ENCODE data around the gene CRYBG2. TPM values are rescaled to one million over a fixed set of nuclear protein-coding genes. Genes with fewer than 3 reads are reported as not detected.

Gene CRYBG2
- total RNA-seq, 6 experiments from 2014 or later: not detected

DNA sequence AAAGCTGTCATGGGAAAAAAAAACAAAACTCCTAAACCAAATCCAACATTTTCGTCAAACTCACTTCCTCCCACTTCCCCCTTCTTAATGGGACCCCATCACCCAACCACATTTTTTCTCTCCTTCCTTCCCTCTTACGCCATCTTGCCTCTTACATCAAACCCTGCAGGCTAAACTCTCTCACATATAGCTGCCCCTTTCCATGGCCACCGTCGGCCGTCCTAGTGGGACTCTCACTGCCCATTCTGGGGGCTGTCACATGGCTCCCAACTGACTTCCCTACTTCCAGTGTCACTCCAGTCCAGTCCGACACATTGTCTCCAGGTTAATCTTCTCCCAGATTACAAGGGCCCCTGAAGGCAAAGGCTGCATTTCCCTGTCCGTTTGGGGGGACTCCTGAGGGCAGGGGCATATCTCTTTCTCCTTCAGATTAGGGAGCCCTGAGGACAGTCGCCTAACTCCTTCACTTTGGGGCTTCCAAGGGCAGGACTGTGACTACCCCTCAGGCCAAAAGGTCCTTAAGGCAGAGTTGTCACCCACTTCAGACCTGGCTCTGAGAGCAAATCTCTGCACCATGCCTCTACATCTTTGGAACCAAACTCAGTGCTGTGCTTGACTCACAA is 48.2 kb downstream of the CRYBG2 start:
- no peaks in the 10 kb centered on the region for H3K9me3 Mint-ChIP-seq
- no peaks in the 10 kb centered on the region for H3K36me3 Mint-ChIP-seq (ENCODE audit: low read depth)
- H3K4me1 Mint-ChIP-seq (ENCODE audit: low read depth): peaks cover 34% of the 10 kb centered on the region
- no peak for DNase-seq
- peak overlapping the region; percentile 95 for H3K27ac Mint-ChIP-seq
- no peak for TF ChIP-seq CTCF (IDR thresholded peaks at IDR 0.05)
- peak overlapping the region; percentile 95 for H3K4me3 Mint-ChIP-seq
- peaks cover 3% of the 10 kb centered on the region for H3K27me3 Mint-ChIP-seq (ENCODE audit: insufficient read depth)

DNA sequence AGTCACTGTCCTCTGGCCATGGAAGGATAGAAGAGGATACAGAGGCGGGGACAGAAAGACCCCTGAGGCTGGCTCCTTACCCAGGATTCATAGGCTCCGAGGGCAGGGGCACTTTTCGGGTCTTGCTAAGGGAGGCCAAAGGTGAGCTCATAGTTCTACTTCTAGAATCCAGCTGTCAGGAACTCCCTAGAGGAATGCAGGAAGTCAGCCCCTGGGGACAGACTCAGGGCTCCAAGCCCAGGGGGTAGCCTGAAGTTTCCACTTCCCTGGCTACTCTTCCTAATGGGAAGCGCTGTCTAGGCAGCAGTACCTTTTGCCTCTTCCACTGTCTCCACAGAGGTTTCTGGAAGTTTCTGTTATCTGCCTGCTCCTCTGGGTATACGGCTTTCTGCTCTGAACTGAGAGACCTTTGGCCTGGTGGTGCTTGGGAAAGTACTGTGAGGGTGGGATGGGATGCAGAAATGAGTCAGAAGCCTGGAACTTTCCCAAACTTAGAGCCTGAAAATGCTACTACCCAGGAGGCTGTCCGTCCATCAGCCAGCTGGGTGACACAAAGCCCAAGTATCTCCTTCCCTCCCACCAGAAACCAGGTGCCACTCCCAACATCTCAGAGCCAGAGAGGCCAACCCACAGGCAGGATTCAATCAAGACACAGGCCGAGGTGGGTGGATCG is 51.1 kb downstream of the CRYBG2 start:
- Mint-ChIP-seq H3K27me3 (ENCODE audit: insufficient read depth) (peaks cover 2% of the 10 kb centered on the region; the same call in 1 of the 2 replicates), H3K4me1 (ENCODE audit: low read depth) (peaks cover 46% of the 10 kb centered on the region), H3K9me3 (no peaks in the 10 kb centered on the region), H3K4me3 (peak overlapping the region; percentile 25), H3K36me3 (ENCODE audit: low read depth) (no peaks in the 10 kb centered on the region), H3K27ac (peak overlapping the region; percentile 73)
- DNase-seq: peak; percentile 63
- no peak for TF ChIP-seq CTCF (IDR thresholded peaks at IDR 0.05)

DNA sequence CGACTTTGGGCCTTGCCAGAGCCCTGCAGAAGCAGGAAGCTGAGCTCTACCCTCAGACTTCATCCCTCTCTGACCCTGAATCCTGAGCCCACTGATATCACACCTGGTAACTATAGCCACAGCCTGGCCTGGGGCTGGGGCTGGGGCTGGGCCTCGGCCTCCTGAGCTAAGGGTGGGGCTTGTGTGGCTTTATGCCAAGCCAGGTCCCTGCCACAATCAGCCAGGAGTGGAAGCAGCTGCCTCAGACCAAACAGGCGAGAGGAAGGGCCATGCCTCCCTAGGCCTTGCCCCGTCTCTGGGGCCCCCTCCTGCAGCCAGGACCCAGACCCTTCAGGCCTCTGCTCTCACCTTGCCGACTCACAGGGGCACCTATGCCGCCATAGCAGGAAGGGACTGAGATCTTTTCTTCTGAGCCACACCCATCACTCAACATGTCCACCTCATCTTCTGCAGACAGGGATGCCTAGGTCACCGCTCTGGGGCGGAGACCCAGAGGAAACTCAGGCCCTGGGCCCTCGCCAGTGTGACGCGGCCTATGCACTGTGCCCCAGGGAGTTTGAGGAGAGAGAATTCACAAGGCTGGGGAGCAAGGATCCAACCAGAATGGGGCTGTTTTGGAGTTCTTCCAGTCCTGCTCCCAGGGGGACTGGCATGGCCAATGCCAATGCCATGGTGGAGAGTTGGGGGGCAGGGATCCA is 53.2 kb downstream of the CRYBG2 start:
- Mint-ChIP-seq H3K9me3 (no peaks in the 10 kb centered on the region), H3K4me3 (no peak overlapping the region), H3K36me3 (ENCODE audit: low read depth) (no peaks in the 10 kb centered on the region), H3K4me1 (ENCODE audit: low read depth) (peaks cover 39% of the 10 kb centered on the region), H3K27me3 (ENCODE audit: insufficient read depth) (no peaks in the 10 kb centered on the region), H3K27ac (no peak overlapping the region)
- DNase-seq: no peak
- TF ChIP-seq CTCF (IDR thresholded peaks at IDR 0.05): no peak

GRCh38 chr1:26297791-26298124 is 56.2 kb downstream of the CRYBG2 start:
- Mint-ChIP-seq H3K27ac (no peak overlapping the region), H3K36me3 (ENCODE audit: low read depth) (no peaks in the 10 kb centered on the region), H3K27me3 (ENCODE audit: insufficient read depth) (no peaks in the 10 kb centered on the region), H3K9me3 (no peaks in the 10 kb centered on the region), H3K4me3 (no peak overlapping the region), H3K4me1 (ENCODE audit: low read depth) (peaks cover 20% of the 10 kb centered on the region)
- DNase-seq: no peak
- no peak for TF ChIP-seq CTCF (IDR thresholded peaks at IDR 0.05)

- H3K27me3 Mint-ChIP-seq (ENCODE audit: insufficient read depth): no peaks in the 10 kb centered on the region
- no peak for TF ChIP-seq CTCF (IDR thresholded peaks at IDR 0.05)
- no peak overlapping the region for H3K27ac Mint-ChIP-seq
- peaks cover 14% of the 10 kb centered on the region for H3K4me1 Mint-ChIP-seq (ENCODE audit: low read depth)
- H3K36me3 Mint-ChIP-seq (ENCODE audit: low read depth): no peaks in the 10 kb centered on the region
- no peak overlapping the region for H3K4me3 Mint-ChIP-seq
- DNase-seq: no peak
- H3K9me3 Mint-ChIP-seq: no peaks in the 10 kb centered on the region
Observed at GRCh38 chr1:26297057-26297790, 56.7 kb downstream of the CRYBG2 start.

Measured in HFFc6 (cell line).